ENCODE data around the gene SOX21. TPM values are rescaled to one million over a fixed set of nuclear protein-coding genes. Genes with fewer than 3 reads are reported as not detected.

SOX21 gene
- total and polyA plus RNA-seq, 9 donors = 0.04 to 2.5 (median 0.07) TPM; not detected in 5

GRCh38 chr13:94703271-94703670, 9.1 kb downstream of the SOX21 start:
- no peak overlapping the region for H3K4me3 ChIP-seq (ENCODE audit: low read length)
- WGBS (ENCODE audit: insufficient coverage) = 1% methylated on average over 17 of the region's 17 CpGs
- no peaks in the 10 kb centered on the region for H3K9me3 ChIP-seq (replicated peaks; ENCODE audit: control insufficient read depth, low read depth, low read length)
- no peaks in the 10 kb centered on the region for H3K36me3 ChIP-seq (ENCODE audit: control insufficient read depth, insufficient read depth, low read length)
- DNase-seq = no peak
- peaks cover 10% of the 10 kb centered on the region for H3K4me1 ChIP-seq (ENCODE audit: control insufficient read depth, insufficient read depth, low read length)
- H3K27ac ChIP-seq (ENCODE audit: low read length) = no peak overlapping the region
- peaks cover 98% of the 10 kb centered on the region for H3K27me3 ChIP-seq (ENCODE audit: control insufficient read depth, insufficient read depth, low read length)

GRCh38 chr13:94702181-94703041, 9.9 kb downstream of the SOX21 start:
- no peak overlapping the region for H3K4me3 ChIP-seq (ENCODE audit: low read length)
- H3K36me3 ChIP-seq (ENCODE audit: control insufficient read depth, insufficient read depth, low read length) = no peaks in the 10 kb centered on the region
- H3K27ac ChIP-seq (ENCODE audit: low read length) = no peak overlapping the region
- no peaks in the 10 kb centered on the region for H3K9me3 ChIP-seq (replicated peaks; ENCODE audit: control insufficient read depth, low read depth, low read length)
- H3K4me1 ChIP-seq (ENCODE audit: control insufficient read depth, insufficient read depth, low read length) = peaks cover 3% of the 10 kb centered on the region
- peaks cover 97% of the 10 kb centered on the region for H3K27me3 ChIP-seq (ENCODE audit: control insufficient read depth, insufficient read depth, low read length)
- DNase-seq = no peak
- WGBS (ENCODE audit: insufficient coverage) = 3% methylated on average over 29 of the region's 60 CpGs

GRCh38 chr13:94701313-94702180, 10.8 kb downstream of the SOX21 start:
- 25% methylated on average over 21 of the region's 42 CpGs for WGBS (ENCODE audit: insufficient coverage)
- Histone ChIP-seq H3K4me3 (ENCODE audit: low read length) (no peak overlapping the region), H3K9me3 (replicated peaks; ENCODE audit: control insufficient read depth, low read depth, low read length) (no peaks in the 10 kb centered on the region), H3K27ac (ENCODE audit: low read length) (no peak overlapping the region), H3K27me3 (ENCODE audit: control insufficient read depth, insufficient read depth, low read length) (peaks cover 91% of the 10 kb centered on the region), H3K36me3 (ENCODE audit: control insufficient read depth, insufficient read depth, low read length) (no peaks in the 10 kb centered on the region), H3K4me1 (ENCODE audit: control insufficient read depth, insufficient read depth, low read length) (no peaks in the 10 kb centered on the region)
- no peak for DNase-seq

DNA sequence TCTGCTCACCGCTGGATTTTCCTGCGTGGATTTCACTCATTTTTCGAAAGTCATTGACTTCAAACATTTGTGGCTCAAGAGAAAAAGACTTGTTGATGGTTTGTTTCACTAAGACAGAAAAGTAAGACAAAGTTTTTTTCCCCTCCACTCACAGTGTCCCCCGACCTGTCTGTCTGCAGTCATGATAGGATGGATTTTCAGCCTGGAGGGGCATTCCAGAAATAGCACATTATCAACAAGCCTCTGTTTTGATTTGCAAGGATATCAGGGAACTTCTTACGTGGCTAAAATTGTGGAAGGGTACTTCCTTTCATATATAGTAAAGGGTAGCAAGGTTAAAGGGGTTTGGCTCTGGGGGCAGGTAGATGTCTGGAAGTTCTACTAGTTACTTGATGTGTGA, 11.8 kb downstream of the SOX21 start:
- H3K4me3 ChIP-seq (ENCODE audit: low read length) = no peak overlapping the region
- H3K4me1 ChIP-seq (ENCODE audit: control insufficient read depth, insufficient read depth, low read length) = no peaks in the 10 kb centered on the region
- H3K9me3 ChIP-seq (replicated peaks; ENCODE audit: control insufficient read depth, low read depth, low read length) = no peaks in the 10 kb centered on the region
- WGBS (ENCODE audit: insufficient coverage) = 83% methylated on average over 2 of the region's 5 CpGs
- H3K27ac ChIP-seq (ENCODE audit: low read length) = no peak overlapping the region
- no peaks in the 10 kb centered on the region for H3K36me3 ChIP-seq (ENCODE audit: control insufficient read depth, insufficient read depth, low read length)
- no peak for DNase-seq
- peaks cover 82% of the 10 kb centered on the region for H3K27me3 ChIP-seq (ENCODE audit: control insufficient read depth, insufficient read depth, low read length)

- no peak for DNase-seq
- Histone ChIP-seq H3K27me3 (ENCODE audit: control insufficient read depth, insufficient read depth, low read length) (peaks cover 78% of the 10 kb centered on the region), H3K36me3 (ENCODE audit: control insufficient read depth, insufficient read depth, low read length) (no peaks in the 10 kb centered on the region), H3K4me1 (ENCODE audit: control insufficient read depth, insufficient read depth, low read length) (no peaks in the 10 kb centered on the region), H3K27ac (ENCODE audit: low read length) (no peak overlapping the region), H3K9me3 (replicated peaks; ENCODE audit: control insufficient read depth, low read depth, low read length) (no peaks in the 10 kb centered on the region), H3K4me3 (ENCODE audit: low read length) (no peak overlapping the region)
- 64% methylated on average over 3 of the region's 3 CpGs for WGBS (ENCODE audit: insufficient coverage)
These were observed 12.3 kb downstream of the SOX21 start for GRCh38 chr13:94700051-94700535.

- Histone ChIP-seq H3K27me3 (ENCODE audit: control insufficient read depth, insufficient read depth, low read length) (peaks cover 42% of the 10 kb centered on the region), H3K4me1 (ENCODE audit: control insufficient read depth, insufficient read depth, low read length) (no peaks in the 10 kb centered on the region), H3K4me3 (ENCODE audit: low read length) (no peak overlapping the region), H3K27ac (ENCODE audit: low read length) (no peak overlapping the region), H3K9me3 (replicated peaks; ENCODE audit: control insufficient read depth, low read depth, low read length) (no peaks in the 10 kb centered on the region), H3K36me3 (ENCODE audit: control insufficient read depth, insufficient read depth, low read length) (no peaks in the 10 kb centered on the region)
- no CpG with 5 or more reads among the region's 1 CpG for WGBS (ENCODE audit: insufficient coverage)
- DNase-seq = no peak
These were observed 16.2 kb downstream of the SOX21 start for GRCh38 chr13:94696171-94696570.

DNA sequence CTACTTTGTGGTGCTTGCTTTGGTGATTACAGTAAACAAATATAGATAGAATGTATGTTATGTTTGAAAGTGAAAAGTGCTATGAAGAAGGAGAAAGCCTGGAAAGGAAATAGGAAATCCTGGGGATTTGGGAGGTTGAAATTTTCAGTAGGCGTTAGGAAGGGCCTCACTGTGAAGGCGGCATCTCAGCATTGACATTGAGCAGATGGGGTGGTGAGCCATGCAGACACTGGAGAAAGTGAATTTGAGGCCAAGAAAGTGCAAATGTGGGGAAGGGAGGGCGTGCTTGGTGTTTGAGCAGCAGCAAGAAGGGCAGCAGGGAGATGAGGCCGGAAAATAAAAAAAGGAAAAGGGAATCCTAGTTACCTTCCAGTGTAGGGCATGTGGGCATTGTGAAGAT, 20.3 kb downstream of the SOX21 start:
- DNase-seq = no peak
- H3K9me3 ChIP-seq (replicated peaks; ENCODE audit: control insufficient read depth, low read depth, low read length) = no peaks in the 10 kb centered on the region
- H3K27ac ChIP-seq (ENCODE audit: low read length) = no peak overlapping the region
- H3K4me3 ChIP-seq (ENCODE audit: low read length) = no peak overlapping the region
- WGBS (ENCODE audit: insufficient coverage) = 62% methylated on average over 4 of the region's 4 CpGs
- no peaks in the 10 kb centered on the region for H3K4me1 ChIP-seq (ENCODE audit: control insufficient read depth, insufficient read depth, low read length)
- peaks cover 9% of the 10 kb centered on the region for H3K27me3 ChIP-seq (ENCODE audit: control insufficient read depth, insufficient read depth, low read length)
- H3K36me3 ChIP-seq (ENCODE audit: control insufficient read depth, insufficient read depth, low read length) = no peaks in the 10 kb centered on the region

GRCh38 chr13:94683409-94683808, 28.9 kb downstream of the SOX21 start:
- Histone ChIP-seq H3K4me3 (ENCODE audit: low read length) (no peak overlapping the region), H3K9me3 (replicated peaks; ENCODE audit: control insufficient read depth, low read depth, low read length) (no peaks in the 10 kb centered on the region), H3K27me3 (ENCODE audit: control insufficient read depth, insufficient read depth, low read length) (peaks cover 3% of the 10 kb centered on the region), H3K4me1 (ENCODE audit: control insufficient read depth, insufficient read depth, low read length) (peaks cover 2% of the 10 kb centered on the region), H3K36me3 (ENCODE audit: control insufficient read depth, insufficient read depth, low read length) (no peaks in the 10 kb centered on the region), H3K27ac (ENCODE audit: low read length) (no peak overlapping the region)
- WGBS (ENCODE audit: insufficient coverage) = 19% methylated on average over 2 of the region's 5 CpGs
- peak; percentile 43 for DNase-seq

DNA sequence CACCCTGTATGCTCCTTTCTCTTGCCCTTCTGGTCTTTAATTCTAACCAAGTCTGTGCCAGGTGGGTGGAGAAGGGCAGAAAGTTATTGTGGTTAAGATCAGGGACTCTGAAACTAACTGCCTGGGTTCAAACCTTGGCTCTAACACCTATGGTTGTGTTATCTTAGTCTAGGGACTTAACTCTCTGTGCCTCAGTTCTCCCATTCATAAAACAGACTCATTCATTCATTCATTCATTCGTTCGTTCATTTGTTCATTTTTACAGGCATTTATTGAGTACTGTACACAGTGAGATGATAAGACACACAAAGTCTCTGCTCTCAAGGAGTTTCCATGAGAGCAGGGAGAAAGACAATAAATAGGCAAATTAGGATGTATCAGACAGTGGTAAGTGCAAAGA, 30.1 kb downstream of the SOX21 start:
- WGBS (ENCODE audit: insufficient coverage) = no CpG with 5 or more reads among the region's 2 CpGs
- peaks cover 6% of the 10 kb centered on the region for H3K27me3 ChIP-seq (ENCODE audit: control insufficient read depth, insufficient read depth, low read length)
- H3K36me3 ChIP-seq (ENCODE audit: control insufficient read depth, insufficient read depth, low read length) = no peaks in the 10 kb centered on the region
- H3K4me3 ChIP-seq (ENCODE audit: low read length) = no peak overlapping the region
- H3K4me1 ChIP-seq (ENCODE audit: control insufficient read depth, insufficient read depth, low read length) = peaks cover 2% of the 10 kb centered on the region
- DNase-seq = no peak
- no peaks in the 10 kb centered on the region for H3K9me3 ChIP-seq (replicated peaks; ENCODE audit: control insufficient read depth, low read depth, low read length)
- no peak overlapping the region for H3K27ac ChIP-seq (ENCODE audit: low read length)

DNA sequence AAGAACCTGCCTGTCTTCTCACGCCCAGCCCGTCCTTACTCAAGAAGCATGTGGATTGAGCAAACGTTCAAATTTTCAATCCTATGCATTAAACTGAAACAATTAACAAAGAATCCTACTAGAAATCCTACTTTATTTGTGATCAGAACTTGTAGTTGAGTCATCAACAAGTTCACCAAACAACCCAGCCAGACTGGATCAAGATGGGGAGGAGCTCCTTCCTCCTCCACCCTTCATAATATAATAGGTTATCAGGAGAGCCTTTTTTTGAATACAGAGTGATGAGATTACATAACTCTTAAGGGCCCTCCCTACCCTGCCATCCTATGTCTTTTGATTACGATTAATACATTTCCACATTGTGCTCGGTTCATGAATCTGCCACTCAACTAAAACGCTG, 32.7 kb downstream of the SOX21 start:
- Histone ChIP-seq H3K4me1 (ENCODE audit: control insufficient read depth, insufficient read depth, low read length) (peaks cover 2% of the 10 kb centered on the region), H3K27ac (ENCODE audit: low read length) (no peak overlapping the region), H3K9me3 (replicated peaks; ENCODE audit: control insufficient read depth, low read depth, low read length) (no peaks in the 10 kb centered on the region), H3K36me3 (ENCODE audit: control insufficient read depth, insufficient read depth, low read length) (no peaks in the 10 kb centered on the region), H3K4me3 (ENCODE audit: low read length) (no peak overlapping the region), H3K27me3 (ENCODE audit: control insufficient read depth, insufficient read depth, low read length) (peaks cover 6% of the 10 kb centered on the region)
- 74% methylated on average over 5 of the region's 6 CpGs for WGBS (ENCODE audit: insufficient coverage)
- no peak for DNase-seq

Data from muscle of leg (tissue), 11 donors.